SH-SY5Y (cell line): ENCODE results near the gene ADAMTSL5.

ENCODE experiments used
- GATA2 ChIP-seq: IDR thresholded peaks from 2 replicates; pipeline ENCODE4 v1.6.1; 2011; ENCODE audit warnings: mild to moderate bottlenecking, low read depth, low read length
- GATA3 ChIP-seq: IDR thresholded peaks from 2 replicates; pipeline ENCODE4 v1.6.1; 2011; ENCODE audit warnings: low read depth, mild to moderate bottlenecking, low read length, moderate library complexity

Gene ADAMTSL5

GRCh38 chr19:1508507-1508856, 4.3 kb downstream of the ADAMTSL5 start:
- TF ChIP-seq GATA2 = no peak

- TF ChIP-seq GATA2 (no peak), GATA3 (no peak)
Observed at GRCh38 chr19:1507763-1508506, 4.9 kb downstream of the ADAMTSL5 start.

- no peak for TF ChIP-seq GATA3
- TF ChIP-seq GATA2 = no peak
Observed at GRCh38 chr19:1507192-1507660, 5.6 kb downstream of the ADAMTSL5 start.

- TF ChIP-seq GATA3 (no peak), GATA2 (no peak)
Observed at GRCh38 chr19:1505991-1506881, 6.6 kb downstream of the ADAMTSL5 start.

GRCh38 chr19:1505012-1505411, 7.8 kb downstream of the ADAMTSL5 start:
- TF ChIP-seq GATA2 (no peak), GATA3 (no peak)

GRCh38 chr19:1503925-1504773, 8.7 kb downstream of the ADAMTSL5 start:
- TF ChIP-seq GATA3 = no peak
- no peak for TF ChIP-seq GATA2

GRCh38 chr19:1503089-1503924, 9.5 kb downstream of the ADAMTSL5 start:
- TF ChIP-seq GATA2 = no peak
- TF ChIP-seq GATA3 = no peak

- no peak for TF ChIP-seq GATA2
- TF ChIP-seq GATA3 = no peak
Observed at GRCh38 chr19:1502433-1503088, 10.3 kb downstream of the ADAMTSL5 start.

- TF ChIP-seq GATA2 (no peak), GATA3 (no peak)
Observed at GRCh38 chr19:1501200-1501595, 11.6 kb downstream of the ADAMTSL5 start.

- no peak for TF ChIP-seq GATA3
Observed at GRCh38 chr19:1497578-1498235, 15.1 kb downstream of the ADAMTSL5 start.

- no peak for TF ChIP-seq GATA2
- no peak for TF ChIP-seq GATA3
Observed at GRCh38 chr19:1496714-1497577, 15.9 kb downstream of the ADAMTSL5 start.
